Effector CD4-positive, alpha-beta T cell (primary cell): ENCODE data around the gene COX6B2.

Experiments
- DNase-seq: peaks from one replicate; pipeline ENCODE4 v3.0.0-alpha.2; 2020

Gene COX6B2

DNA sequence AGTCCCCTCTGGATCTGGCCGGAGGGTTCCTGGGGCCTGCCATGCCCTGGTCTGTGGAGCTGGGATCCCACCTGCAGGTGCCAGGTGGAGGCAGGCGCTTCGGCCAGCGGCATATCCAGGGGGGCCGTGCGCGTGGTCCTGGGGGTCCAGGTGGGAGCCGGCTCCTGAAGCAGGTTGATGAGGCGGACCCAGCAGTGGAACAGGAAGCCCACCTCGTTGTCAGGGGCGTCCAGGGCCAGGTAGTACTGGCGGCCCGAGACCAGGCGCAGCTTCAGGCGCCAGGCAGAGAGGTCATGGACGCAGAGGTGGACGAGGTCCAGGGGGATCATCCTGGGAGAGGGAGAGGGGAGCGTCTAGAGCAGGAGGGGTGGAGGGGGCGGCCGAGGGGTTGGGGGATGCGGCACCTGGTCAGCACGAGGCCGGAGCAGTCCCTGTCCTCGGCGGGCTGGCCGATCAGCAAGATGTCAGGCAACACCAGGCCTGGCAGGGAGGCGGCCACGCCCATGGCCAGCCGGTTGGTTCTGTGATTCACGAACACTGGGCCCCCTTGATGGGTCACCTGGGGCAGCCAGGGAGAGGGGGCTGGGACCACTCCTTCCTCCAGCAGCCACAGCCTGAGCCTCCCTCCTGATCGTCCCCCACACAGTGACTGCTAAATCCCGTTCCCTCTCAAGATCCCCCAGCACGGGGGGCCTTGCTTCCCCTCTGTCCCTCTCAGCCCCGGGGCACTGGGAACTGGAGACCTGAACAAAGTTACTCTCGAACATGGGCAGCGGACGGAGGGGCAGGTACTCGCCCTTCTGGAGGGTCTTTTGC, 7.9 kb upstream of the COX6B2 start:
- DNase-seq, result no peak

DNA sequence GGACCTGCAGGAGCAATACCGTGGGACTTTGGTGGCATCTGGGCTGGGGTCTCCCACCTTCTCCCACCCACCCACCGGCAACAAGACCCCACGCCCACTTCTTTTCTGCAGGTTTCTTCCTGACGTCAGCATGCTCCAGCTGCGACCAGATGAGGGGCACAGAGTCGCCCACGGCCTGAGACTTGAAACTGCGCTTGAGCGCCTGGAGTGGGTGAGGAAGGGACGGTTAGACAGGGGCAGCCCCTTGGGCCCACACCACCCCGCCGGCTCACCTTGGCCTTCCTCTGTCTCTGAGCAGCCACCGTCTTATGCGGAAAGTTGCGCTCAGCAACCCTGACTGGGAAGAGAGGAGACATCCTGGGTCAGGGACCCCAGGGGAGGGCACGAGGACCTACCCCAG, 6.4 kb upstream of the COX6B2 start:
- DNase-seq, result no peak

DNA sequence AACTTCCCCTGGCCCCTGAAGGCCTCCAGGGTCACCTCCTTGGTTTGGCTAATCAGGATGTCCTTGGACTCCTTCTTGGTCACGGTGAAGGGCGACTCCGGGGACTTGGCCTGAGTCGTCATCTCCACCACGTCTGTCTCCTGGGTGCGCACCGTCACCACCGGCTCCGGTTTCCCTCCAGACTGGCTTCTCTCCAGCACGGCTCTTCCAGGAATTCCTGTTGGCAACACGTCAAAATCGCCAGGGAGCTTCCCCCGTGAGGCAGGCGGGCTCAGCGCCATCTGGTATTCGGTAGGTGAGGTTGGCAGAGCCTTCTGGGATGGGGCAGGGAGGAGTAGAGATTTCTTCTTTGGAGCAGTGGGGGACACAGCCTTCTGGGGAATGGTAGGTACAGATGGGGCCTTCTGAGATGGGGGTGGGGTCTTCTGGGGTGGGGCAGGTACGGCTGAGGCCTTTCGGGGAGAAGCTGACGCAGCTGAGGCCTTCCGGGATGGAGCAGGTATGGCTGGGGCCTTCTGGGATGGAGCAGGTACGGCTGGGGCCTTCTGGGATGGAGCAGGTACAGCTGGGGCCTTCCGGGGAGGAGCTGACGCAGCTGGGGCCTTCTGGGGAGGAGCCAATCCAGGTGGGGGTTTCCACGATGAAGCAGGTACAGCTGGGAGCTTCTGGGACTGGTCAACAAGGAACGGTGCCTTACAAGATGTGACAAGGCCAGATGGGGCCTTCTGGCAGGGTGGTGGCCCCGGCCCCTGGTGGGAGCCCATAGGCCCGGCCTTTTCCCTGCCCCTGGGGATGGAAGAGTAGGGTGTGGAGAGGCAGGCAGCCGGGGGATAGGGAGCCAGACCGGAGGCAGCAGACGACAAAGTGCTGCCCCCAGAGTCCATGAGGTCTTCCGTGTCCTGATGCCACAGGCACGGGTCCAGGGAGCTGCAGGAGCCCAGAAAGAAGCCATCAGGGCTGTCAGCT, 4.7 kb upstream of the COX6B2 start:
- no peak for DNase-seq

DNA sequence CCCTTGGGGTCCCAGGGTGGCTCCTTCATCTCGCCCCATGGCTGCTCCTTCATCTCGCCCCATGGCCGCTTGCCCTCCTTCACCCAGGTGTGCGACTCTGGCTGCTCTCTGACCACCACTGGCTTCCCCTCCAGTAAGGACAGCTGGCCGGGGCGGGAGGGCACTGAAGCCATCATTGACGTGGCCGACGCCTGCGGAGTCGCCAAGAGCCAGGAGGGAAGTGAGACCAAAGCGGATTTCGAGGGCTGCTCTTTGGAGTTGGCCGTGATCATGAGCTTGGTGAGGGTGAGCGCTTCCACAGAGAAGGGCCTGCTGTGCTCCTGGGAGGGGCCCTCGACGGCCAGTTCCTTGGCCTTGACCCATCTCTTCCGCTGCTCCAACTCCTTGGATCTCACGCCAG, 4.0 kb upstream of the COX6B2 start:
- no peak for DNase-seq

DNA sequence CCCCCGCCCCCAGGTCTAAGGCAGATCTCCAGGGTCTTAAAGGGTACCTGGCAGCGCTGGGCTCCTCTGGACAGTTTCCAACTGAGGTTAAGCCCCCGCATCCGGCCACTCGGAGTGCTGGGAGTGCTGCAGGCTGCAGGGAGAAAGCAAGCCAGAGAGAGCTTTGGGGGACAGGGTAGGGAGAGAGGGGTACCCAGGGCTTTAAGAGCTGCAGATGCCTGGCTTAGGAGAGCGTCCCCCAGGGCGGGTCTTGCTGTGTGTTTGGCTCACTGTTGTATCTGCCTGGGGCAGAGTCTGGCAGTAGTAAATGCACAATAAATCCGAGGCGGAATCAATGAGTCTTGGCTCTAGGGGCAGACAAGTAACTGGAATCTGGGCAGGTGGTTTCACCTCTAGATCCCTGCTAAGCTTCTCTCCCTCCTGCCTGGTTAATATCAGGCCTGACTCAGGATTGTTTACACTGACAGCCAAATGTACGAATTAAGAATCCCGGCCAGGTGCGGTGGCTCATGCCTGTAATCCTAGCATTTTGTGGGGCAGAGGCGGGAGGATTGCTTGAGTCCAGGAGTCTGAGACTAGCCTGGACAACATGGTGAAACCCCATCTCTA, 798 bp upstream of the COX6B2 start:
- no peak for DNase-seq

DNA sequence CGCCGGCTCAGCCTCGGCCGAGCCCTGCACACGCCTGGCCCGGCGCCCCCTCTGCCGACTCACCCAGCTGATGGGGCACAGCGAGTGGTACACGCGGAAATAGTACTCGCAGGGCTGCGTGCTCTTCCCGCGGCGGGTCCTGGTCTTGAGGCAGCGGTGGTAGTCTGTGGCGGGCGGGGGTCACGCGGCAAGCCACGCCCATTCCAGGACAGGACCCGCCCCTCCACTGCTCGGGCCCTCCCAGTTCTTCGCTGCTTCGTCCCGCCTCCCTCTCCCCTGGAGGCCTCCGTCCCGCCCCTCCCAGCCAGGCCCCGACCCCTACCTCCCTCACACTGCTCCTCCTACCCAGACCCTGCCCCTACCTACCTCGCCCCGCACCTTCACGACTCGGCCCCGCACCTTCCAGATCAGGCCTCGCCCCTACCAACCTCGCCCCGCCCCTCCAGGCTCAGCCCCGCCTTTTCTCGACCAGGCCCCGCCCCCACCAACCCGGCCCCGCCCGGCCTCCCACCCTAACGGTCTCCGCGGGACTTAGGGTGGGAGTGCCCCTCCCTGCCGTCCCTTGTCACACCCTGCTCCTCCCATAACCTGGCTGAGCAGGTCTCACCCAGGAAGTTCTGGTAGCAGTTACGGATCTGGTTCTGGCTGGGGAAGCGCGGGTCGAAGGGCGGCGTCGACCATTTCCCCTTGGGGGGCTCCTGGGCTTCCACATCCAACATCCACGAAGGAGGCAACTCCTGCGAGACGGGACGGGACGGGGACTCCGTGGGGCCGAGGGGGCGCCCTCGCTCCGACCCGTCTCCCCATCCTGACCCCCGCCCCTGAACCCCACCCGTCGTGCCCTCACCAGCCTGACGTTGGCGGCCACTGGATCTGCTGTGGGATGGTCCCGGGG, 469 bp downstream of the COX6B2 start:
- DNase-seq, result peak; percentile 55

DNA sequence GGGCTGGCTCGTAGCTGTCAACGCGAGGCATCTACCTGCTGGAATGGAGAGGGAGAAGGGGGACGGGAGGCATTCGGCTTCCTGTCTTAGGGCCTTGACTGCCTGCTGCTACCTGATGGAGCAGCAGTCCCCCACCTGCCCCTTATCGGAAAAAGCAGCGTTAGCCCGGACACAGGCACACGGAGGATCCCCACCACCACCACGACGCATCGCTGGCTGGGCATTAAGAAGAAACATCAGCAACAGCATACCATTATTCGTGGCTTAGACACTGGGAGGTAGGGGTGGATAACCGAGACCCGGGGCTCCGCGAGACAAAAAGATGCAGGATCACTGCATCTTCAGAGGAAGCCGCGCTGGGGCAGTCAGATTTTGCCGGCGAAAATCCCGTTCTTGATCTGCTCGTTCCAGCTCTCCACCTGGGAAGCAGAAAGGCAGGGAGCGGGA, 1.1 kb downstream of the COX6B2 start:
- DNase-seq, result no peak

DNA sequence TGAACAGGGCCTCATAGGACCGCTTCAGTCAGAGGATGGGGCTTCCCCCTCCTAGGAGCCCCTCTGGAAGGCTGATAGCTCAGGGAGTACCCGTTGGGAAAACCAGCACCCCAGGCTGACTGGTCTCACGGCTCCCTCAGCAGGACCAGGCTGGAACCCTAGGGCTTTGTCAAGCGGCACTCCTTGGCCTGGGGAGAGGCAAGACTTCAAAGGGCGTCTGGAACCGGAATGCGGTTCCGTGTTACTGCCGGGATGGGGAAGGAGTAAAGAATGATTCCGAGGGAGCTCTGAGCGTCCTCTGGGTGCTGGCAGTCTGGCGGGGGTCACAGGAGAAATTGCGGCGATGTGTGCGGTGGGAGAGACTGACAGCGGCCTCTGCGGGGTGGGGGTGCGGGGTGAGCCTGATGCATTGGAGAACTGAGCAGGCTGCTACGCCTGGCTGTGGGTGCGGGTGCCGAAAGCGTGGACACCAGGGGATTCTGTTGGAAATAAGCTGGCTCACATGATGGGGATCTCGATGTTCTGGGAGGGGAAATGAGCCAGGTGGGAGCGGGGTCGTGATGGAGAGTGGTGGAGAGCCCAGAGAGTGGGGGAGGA, 1.9 kb downstream of the COX6B2 start:
- DNase-seq, result no peak

DNA sequence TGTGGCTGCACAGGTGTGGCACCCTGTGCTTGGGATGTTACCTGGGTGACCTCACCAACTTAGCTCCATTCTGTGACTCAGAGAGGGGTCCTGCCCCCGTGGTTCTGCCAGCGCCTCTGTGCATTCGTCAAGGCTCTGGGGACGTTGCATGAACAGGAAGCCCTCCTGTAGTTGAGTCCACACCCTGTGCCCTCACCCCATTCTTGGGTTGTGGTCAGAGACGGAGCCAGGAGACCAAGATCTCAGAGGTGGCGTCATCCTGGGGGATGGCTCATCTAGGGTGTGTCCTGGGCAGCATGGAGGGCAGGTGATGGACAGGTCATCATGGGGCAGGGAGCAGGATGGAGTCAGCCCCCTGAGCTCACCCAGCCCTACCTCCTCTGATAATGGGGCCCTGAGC, 2.5 kb downstream of the COX6B2 start:
- no peak for DNase-seq

DNA sequence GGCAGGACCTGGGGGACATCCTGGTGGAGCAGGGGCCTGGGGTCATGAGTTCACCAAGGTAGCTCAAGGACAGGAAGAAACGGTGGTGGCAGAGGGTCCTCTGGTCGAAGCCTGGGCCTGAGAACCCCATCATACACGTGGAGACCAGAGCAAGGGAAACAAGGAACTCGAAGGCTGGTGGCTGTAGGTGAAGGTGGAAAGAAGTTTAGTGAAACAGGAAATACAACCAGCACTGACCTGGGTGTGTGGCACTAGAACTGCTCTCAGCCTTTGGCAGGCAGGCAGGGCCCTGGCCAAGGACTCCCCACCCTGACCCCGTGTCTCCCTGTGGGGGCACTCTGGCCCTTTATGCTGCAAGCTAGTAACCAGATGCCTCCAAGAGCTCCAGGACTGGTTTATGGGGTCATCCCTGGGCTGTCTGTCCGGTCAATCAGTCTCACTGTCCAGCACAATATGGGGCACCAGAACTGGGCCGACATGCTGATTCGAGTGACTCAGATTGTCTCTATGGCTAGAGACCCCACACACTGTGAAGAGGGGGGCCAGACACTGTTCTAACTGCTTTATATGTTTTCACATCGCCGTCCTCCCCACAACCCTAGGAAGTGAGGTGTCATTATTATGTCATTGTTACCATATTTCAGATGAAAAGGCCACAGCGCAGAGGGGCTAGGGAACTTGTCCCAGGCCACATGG, 3.8 kb downstream of the COX6B2 start:
- no peak for DNase-seq

DNA sequence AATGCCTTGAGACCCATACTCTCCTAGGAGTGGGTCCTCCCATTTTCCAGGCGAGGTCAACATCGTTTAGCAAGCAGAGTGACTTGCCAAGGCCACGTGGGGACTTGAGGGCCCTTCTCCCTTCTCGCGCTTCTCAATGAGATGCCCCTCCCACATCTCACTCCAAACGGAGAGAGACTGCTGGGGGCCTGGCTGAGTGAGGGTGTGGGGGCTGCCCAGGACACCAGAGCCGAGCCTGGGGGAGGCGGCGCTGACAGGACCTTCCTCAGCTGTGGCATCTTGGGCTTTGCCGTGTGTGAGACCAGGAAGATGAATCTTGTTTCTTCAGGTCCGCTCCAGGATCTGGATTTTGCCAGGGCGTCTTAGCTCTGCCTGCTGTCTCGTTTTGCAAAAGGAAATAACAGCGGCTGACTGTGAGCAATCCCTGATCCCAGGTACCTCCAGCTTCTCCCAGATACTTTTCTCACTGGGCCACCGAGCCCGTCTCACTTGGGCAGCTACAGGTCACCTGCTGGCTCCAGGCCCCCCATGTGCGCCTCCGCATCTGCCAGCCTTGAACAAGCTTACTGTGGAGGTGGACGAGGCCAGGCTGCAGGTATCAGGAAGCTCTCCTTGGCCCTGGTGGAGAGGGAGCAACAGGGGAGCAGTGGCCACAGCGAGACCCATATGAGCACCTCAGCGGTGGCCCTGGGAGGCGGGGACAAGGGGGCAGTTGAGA, 6.0 kb downstream of the COX6B2 start:
- no peak for DNase-seq

DNA sequence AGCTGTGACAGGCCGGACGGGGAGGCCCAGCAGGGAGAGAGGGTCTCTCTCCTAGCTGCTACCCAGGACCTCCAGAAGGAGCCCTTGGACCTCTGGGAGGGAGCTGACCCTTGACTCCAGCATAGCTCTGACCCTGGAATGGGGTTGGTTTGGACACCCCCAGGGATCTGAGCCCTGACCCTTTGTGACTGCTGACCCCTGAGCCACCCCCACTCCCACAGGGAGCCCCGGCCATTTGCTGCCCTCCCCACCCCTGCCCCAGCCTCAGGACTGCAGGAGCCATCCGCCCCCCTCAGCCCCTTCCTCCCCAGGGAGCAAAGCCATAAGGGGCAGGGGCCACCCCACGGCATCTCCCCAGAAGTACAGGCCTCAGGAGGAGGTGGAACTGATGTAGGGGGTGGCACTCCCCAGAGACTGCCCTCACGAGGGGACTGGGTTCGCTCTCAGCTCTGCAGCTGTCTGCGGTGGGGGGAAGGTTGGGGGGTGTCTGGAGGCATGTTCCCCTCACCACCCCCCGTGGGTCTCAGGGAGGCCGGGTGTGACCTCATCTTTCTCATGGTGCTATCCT, 7.0 kb downstream of the COX6B2 start:
- no peak for DNase-seq

DNA sequence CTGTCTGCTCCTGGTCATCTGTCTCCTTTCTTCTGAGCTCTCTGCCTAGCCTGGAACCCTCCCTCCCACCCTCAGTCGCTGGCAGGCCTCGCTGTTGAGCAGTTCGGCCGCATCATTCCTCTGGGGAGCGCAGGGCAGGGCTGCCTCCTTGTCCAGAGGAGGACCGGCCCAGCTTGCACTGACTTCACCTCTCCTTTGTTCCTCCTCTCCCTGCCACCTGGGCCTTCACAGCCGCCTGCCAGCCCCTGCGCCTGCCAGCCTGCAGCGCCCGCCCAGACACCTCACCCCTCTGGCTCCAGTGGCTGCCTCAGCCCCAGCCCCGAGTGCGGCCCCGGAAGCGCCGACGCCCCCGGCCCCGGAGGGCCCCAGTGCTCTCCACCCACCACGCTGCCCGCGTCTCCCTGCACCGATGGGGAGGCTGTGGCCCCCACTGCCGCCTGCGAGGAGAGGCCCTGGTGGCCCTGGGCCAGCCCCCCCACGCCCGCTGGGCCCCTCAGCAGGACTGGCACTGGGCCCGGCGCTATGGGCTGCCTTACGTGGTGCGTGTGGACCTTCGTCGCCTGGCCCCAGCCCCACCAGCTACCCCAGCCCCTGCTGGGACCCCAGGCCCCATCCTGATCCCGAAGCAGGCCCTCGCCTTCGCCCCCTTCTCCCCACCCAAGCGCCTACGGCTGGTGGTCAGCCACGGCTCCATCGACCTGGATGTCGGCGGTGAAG, 7.6 kb downstream of the COX6B2 start:
- DNase-seq, result no peak

DNA sequence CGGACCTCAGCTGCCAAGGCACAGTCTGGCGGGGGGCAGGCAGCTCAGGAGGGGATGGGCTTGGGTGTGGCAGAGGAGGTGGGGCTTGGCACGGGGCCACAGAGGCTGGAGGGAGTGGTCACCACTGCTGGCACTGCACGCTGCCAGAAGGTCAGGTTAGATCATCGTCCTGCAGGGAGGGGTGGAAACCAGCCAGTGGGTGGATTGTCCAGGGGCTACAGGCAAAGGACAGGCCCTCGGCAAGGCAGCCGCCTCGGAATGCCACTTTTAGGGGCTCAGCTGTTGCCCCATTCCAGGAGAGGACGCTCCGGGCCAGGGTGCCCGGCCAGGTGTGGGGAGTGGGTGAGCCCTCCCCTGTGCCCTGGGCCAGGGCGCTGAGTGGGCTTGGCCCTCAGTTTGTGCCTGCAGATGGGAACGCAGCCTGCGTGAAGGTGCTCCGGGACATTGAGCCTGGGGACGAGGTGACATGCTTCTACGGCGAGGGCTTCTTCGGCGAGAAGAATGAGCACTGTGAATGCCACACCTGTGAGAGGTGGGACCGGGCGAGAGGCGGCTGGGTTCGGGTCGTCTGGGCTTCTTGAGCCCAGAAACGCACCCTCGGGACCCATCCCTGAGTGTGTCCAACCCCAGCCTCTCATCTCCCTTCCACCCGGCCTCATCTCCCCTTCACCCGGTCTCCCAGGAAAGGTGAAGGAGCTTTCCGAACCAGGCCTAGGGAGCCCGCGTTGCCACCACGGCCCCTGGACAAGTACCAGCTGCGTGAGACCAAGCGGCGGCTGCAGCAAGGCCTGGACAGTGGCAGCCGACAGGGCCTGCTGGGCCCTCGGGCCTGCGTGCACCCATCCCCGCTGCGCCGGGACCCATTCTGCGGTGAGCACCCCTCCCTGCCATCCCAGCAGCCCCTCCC, 8.4 kb downstream of the COX6B2 start:
- DNase-seq, result no peak

DNA sequence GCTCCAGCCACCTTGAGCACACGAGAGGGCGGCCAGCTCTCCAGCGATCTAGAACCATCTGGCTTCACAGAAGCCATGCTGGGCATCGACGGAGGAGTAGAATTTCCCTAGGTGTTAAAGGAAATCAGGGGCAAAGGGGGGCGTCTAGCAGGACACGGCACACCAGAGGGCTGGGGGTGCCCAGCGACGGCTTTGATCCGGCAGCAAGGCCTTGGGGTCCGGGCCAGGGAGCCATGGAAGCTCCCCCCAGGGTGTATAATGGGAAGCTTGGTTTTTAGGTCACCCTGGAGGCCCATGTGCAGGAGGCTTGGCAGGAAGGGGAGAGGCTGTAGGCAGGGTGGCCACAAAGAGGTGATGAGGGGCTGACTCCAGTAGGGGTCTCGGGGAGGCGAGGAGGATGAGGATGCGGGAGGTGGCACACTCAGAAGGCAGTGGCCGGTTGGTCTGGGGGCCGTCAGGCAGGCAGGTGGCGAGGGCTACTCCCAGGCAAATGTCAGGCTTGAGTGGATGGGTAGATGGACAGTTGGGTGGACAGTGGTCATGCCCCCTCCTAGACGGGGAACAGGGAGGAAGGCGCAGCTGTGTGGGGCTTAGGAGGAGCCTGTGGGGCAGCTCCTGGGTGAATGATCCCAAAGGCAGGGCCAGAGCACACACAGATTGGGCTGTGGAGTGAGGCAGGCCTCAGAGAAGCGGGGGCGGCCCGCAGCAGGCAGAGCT, 9.3 kb downstream of the COX6B2 start:
- no peak for DNase-seq

DNA sequence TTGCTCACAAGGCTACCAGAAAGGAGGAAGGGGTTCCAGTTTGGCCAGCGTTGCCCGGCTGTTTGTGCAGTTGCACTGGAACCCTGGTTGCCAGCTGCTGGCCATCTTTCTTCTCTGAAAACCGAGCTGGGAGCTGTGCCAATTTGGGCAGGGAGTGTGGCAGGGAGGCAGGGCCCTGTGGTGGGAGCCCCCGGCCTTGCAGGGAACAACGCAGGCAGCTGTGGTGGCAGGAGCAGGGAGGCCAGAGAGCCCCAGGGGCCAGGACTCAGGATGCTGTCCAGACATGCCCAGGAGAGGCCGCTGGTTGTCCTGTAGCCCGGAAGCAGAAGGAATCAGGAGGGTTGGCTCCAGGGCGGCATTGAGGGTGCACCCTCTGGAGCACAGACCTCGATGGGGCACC, 10.1 kb downstream of the COX6B2 start:
- no peak for DNase-seq
